K562 (cell line): ENCODE data around the gene CCDC181. TPM values are rescaled to one million over a fixed set of nuclear protein-coding genes. Genes with fewer than 3 reads are reported as not detected.

ENCODE experiments used
- ATAC-seq: fragments of 200-7000 bp; cut with Tn5 transposase; 3 replicates; pipeline ENCODE4 v1.9.1; 2020; ENCODE audit warnings: moderate library complexity
- BruUV-seq: library from RNA; stranded (reverse); fragments of 400-500 nt; replicated peaks from 2 replicates; lab custom pipeline; 2021; lab: Mats Ljungman, UMichigan
- CTCF ChIA-PET: fragments of 300-600 bp; formaldehyde crosslinking; extraction: SDS; loops from one replicate; lab custom pipeline; 2021; ENCODE audit warnings: low intra/inter-chr PET ratio; lab: Yijun Ruan, JAX
- POLR2A ChIA-PET: fragments of 300-600, 350-650 bp; sonication (Branson Sonifier 250); formaldehyde crosslinking; extraction: SDS; loops from one replicate; lab custom pipeline; 2021; ENCODE audit warnings: antibody characterized with exemption, inconsistent platforms; lab: Yijun Ruan, JAX
- DNase-seq, 4 experiments: peaks; one replicate each; pipeline versions ENCODE4 v3.0.0 to v3.0.0-alpha.2; 2011 to 2018; ENCODE audit warnings: low spot score in 3 of 4, mixed read lengths in 3 of 4; ENCODE audit errors: extremely low read depth in 1 of 4
- FAIRE-seq: peaks from 2 replicates; lab custom pipeline; 2011; peaks lifted over from hg19 to GRCh38; lab: Jason Lieb, UNC
- H2AFZ ChIP-seq: 2 replicates; pipeline ENCODE4 v1.6.0; 2011; ENCODE audit warnings: low read depth, low read length, control low read depth, inconsistent platforms
- H3K27ac ChIP-seq: fragments of 200-600 bp; 3 replicates; pipeline ENCODE4 v1.8.0; 2011; ENCODE audit warnings: low read depth, mild to moderate bottlenecking, control low read depth, inconsistent platforms, low read length, moderate library complexity, mixed read lengths; ENCODE audit errors: extremely low read depth
- H3K27me3 ChIP-seq, 2 experiments: fragments of 300-600 bp in 1 of 2; 2 replicates in 1 of 2; 3 replicates in 1 of 2; pipeline versions ENCODE4 v1.6.0 to v1.8.0; 2011; ENCODE audit warnings: inconsistent platforms in 2 of 2, low read length in 2 of 2, mild to moderate bottlenecking in 1 of 2, mixed read lengths in 1 of 2, moderate library complexity in 1 of 2; ENCODE audit not compliant: control insufficient read depth in 2 of 2, insufficient read depth in 2 of 2
- H3K36me3 ChIP-seq: fragments of 300-600 bp; 3 replicates; pipeline ENCODE4 v1.8.0; 2011; ENCODE audit warnings: mild to moderate bottlenecking, low read length, inconsistent platforms; ENCODE audit not compliant: control insufficient read depth, insufficient read depth
- H3K4me1 ChIP-seq, 2 experiments: fragments of 200-600 bp in 1 of 2; replicated peaks in 1 of 2; 2 replicates in 1 of 2; 3 replicates in 1 of 2; pipeline versions ENCODE4 v1.5.1 to v1.8.0; 2011; ENCODE audit warnings: inconsistent platforms in 2 of 2, low read length in 2 of 2, mild to moderate bottlenecking in 1 of 2, mixed read lengths in 1 of 2, moderate library complexity in 1 of 2; ENCODE audit not compliant: control insufficient read depth in 2 of 2, insufficient read depth in 2 of 2
- H3K4me2 ChIP-seq: 2 replicates; pipeline ENCODE4 v1.6.1; 2011; ENCODE audit warnings: low read length, control low read depth, inconsistent platforms, mixed read lengths; ENCODE audit not compliant: insufficient read depth
- H3K4me3 ChIP-seq: fragments of 200-600 bp; sonication (generic), shearing (Covaris generic); 2 replicates; pipeline ENCODE4 v1.5.1; 2016; ENCODE audit warnings: control low read depth, inconsistent platforms
- H3K79me2 ChIP-seq: fragments of 200-600 bp; 3 replicates; pipeline ENCODE4 v1.8.0; 2011; ENCODE audit warnings: low read length, inconsistent platforms; ENCODE audit not compliant: control insufficient read depth, insufficient read depth
- H3K9ac ChIP-seq, 2 experiments: 2 replicates each; pipeline versions ENCODE4 v1.6.0 to v1.6.1; 2011; ENCODE audit warnings: low read depth in 2 of 2, low read length in 2 of 2, control low read depth in 1 of 2, inconsistent platforms in 1 of 2, mild to moderate bottlenecking in 1 of 2, mixed read lengths in 1 of 2; ENCODE audit not compliant: insufficient read depth in 1 of 2
- H3K9me1 ChIP-seq: one replicate; pipeline ENCODE4 v1.6.0; 2011; ENCODE audit warnings: inconsistent platforms, mild to moderate bottlenecking, low read length, moderate library complexity; ENCODE audit not compliant: control insufficient read depth, insufficient read depth
- H3K9me3 ChIP-seq: replicated peaks from 2 replicates; pipeline ENCODE4 v1.5.1; 2011; ENCODE audit warnings: low read depth, low read length, inconsistent platforms; ENCODE audit not compliant: control insufficient read depth, insufficient read depth
- H4K20me1 ChIP-seq: replicated peaks from 2 replicates; pipeline ENCODE4 v1.6.1; 2011; ENCODE audit warnings: low read length, inconsistent platforms, mixed read lengths; ENCODE audit not compliant: control insufficient read depth, insufficient read depth
- AFF1 ChIP-seq, 2 experiments: fragments of 450-650 bp; IDR thresholded peaks; 2 replicates each; pipeline ENCODE4 v1.6.1; 2018; ENCODE audit warnings: mild to moderate bottlenecking in 2 of 2, low read depth in 1 of 2; ENCODE audit not compliant: partially characterized antibody in 2 of 2
- ETV1 ChIP-seq: fragments of 450-650 bp; conservative IDR thresholded peaks from 2 replicates; pipeline ENCODE4 v1.6.1; 2016; ENCODE audit warnings: missing genetic modification characterization, control low read depth, low read depth, missing compliant biosample characterization
- MYBL2 ChIP-seq, 2 experiments: fragments of 450-650 bp in 1 of 2; sonication (generic) in 1 of 2; formaldehyde crosslinking in 1 of 2; IDR thresholded peaks; 2 replicates each; pipeline versions ENCODE4 v1.6.1 to v1.8.1; 2017 to 2022; ENCODE audit warnings: borderline replicate concordance in 1 of 2, inconsistent platforms in 1 of 2, low read depth in 1 of 2, mild to moderate bottlenecking in 1 of 2, missing genetic modification reagents in 1 of 2, moderate library complexity in 1 of 2
- STAT6 ChIP-seq: sonication (generic); formaldehyde crosslinking; IDR thresholded peaks from 2 replicates; pipeline ENCODE4 v1.8.1; 2023; ENCODE audit warnings: mild to moderate bottlenecking, missing genetic modification reagents
- ZNF253 ChIP-seq: fragments of 250-450 bp; sonication (Bioruptor Pico); conservative IDR thresholded peaks from 2 replicates; pipeline ENCODE4 v1.6.1; 2021; ENCODE audit warnings: mild to moderate bottlenecking
- WGBS: fragments of 100-300 bp; shearing (Covaris generic); methylation state at CpG from one replicate; pipeline ENCODE4 v1.1.6; 2016; ENCODE audit warnings: low coverage, mixed read lengths; ENCODE audit not compliant: insufficient coverage; ENCODE audit errors: missing lambda C conversion rate; 5-methylcytosine and 5-hydroxymethylcytosine counted together
- in situ Hi-C: fragments of 300-500 bp; cut with MboI; formaldehyde crosslinking; loops from 4 replicates; pipeline ENCODE4 v1.15.0; 2018; ENCODE audit warnings: inconsistent platforms, mixed read lengths
- intact Hi-C: fragments of 100-400 bp; cut with micrococcal nuclease; formaldehyde crosslinking; loops from 2 replicates; pipeline ENCODE4 v1.14.2; 2022
- polyA plus RNA-seq, 8 experiments: library from polyadenylated mRNA; depleted of rRNA in 4 of 8; stranded (reverse) in 5 of 8; unstranded in 3 of 8; fragments of >200 nt; fragmentation: Nextera tagmentation in 2 of 8; fragmentation: Illumina TruSeq in 1 of 8; extraction: Ambion mirVana in 2 of 8; extraction: Trizol in 1 of 8; gene quantifications; 2 replicates each; pipeline versions ENCODE4 v1.2.1 to v1.2.3, GENCODE V29; 2011 to 2014; ENCODE audit warnings: inconsistent platforms in 1 of 8, missing spikeins in 1 of 8
- total RNA-seq, 7 experiments: library from RNA; depleted of rRNA in 6 of 7; stranded (reverse); fragments of >200 nt in 6 of 7; fragmentation: Illumina TruSeq in 2 of 7; extraction: Trizol in 2 of 7; gene quantifications; 2 replicates each; pipeline versions ENCODE4 v1.2.1 to v1.2.3, GENCODE V29; 2011 to 2021; ENCODE audit warnings: low replicate concordance in 1 of 7

The CCDC181 gene
- total and polyA plus RNA-seq, 9 of the 15 experiments (the other 6 are each of a cell fraction or from before 2014, with no cell fraction given) = 0.04 to 0.14 TPM; not detected in 7

- no peak for TF ChIP-seq ETV1
- Histone ChIP-seq H3K9me1 (no peaks in the 10 kb centered on the region), H3K4me2 (no peak overlapping the region), H3K9me3 (no peaks in the 10 kb centered on the region), H2AFZ (no peak overlapping the region), H3K36me3 (no peaks in the 10 kb centered on the region), H4K20me1 (no peaks in the 10 kb centered on the region), H3K27ac (no peak overlapping the region), H3K4me1 (peaks cover 0 to 2% of the 10 kb centered on the region in 2 experiments; a peak in 1 of 5 replicates), H3K4me3 (no peak overlapping the region), H3K9ac (no peak overlapping the region), H3K27me3 (no peaks in the 10 kb centered on the region), H3K79me2 (no peaks in the 10 kb centered on the region)
- FAIRE-seq (no peak), ATAC-seq (no peak), DNase-seq (no peak)
- intact Hi-C loops (no loop called here), in situ Hi-C loops (loop anchor here (25.0 kb wide), 1 partner anchor 749 kb away; no protein-coding TSS in a partner anchor)
- no TSS peak for BruUV-seq
- 83% methylated on average over 5 of the region's 7 CpGs for WGBS
- ChIA-PET POLR2A (interaction anchor here (1.1 kb wide), 1 partner anchor 13 kb away, joined by 10 read pairs; no protein-coding TSS in a partner anchor), CTCF (no interaction called here)
These were observed 66.0 kb downstream of the CCDC181 start for GRCh38 chr1:169361281-169361680.

- H4K20me1 ChIP-seq = no peaks in the 10 kb centered on the region
- BruUV-seq = no TSS peak
- H3K27me3 ChIP-seq = no peaks in the 10 kb centered on the region
- no peak overlapping the region for H3K27ac ChIP-seq
- H3K36me3 ChIP-seq = no peaks in the 10 kb centered on the region
- FAIRE-seq (no peak), DNase-seq (no peak), ATAC-seq (peak; percentile 28; the same call in 1 of the 3 replicates)
- intact Hi-C loops (no loop called here), in situ Hi-C loops (loop anchor here (25.0 kb wide), 1 partner anchor 748 kb away; no protein-coding TSS in a partner anchor)
- H3K79me2 ChIP-seq = no peaks in the 10 kb centered on the region
- H2AFZ ChIP-seq = no peak overlapping the region
- ChIA-PET POLR2A (interaction anchor here (1.2 kb wide), 1 partner anchor 12 kb away, joined by 5 read pairs; no protein-coding TSS in a partner anchor), CTCF (no interaction called here)
- no peak overlapping the region for H3K4me2 ChIP-seq
- H3K9me1 ChIP-seq = no peaks in the 10 kb centered on the region
- peaks cover 0 to 6% of the 10 kb centered on the region in 2 experiments; a peak in 1 of 5 replicates for H3K4me1 ChIP-seq
- H3K9me3 ChIP-seq = no peaks in the 10 kb centered on the region
- no peak overlapping the region for H3K4me3 ChIP-seq
- H3K9ac ChIP-seq = no peak overlapping the region
- 56% methylated on average over 1 of the region's 1 CpG for WGBS
- TF ChIP-seq AFF1 (IDR thresholded peaks at IDR 0.05; ENCODE audit: low read depth in 1 of 2, partially characterized antibody in 2 of 2) = no peak
- no peak for TF ChIP-seq STAT6 (CRISPR knock-in tag)
- no peak for TF ChIP-seq ZNF253 (CRISPR knock-in tag)
- TF ChIP-seq MYBL2 (IDR thresholded peaks at IDR 0.05; ENCODE audit: low read depth) = no peak
- no peak for TF ChIP-seq MYBL2 (CRISPR knock-in tag; IDR thresholded peaks at IDR 0.05; ENCODE audit: borderline replicate concordance)
These were observed 66.9 kb downstream of the CCDC181 start for GRCh38 chr1:169360415-169360814.
